Liver (tissue), 3 donors: ENCODE results near the gene LOXHD1.
A peak's percentile ranks its signal among the peaks of the same experiment; 100 is the strongest.

Source experiments
- ATF3 ChIP-seq: IDR thresholded peaks from 2 replicates; pipeline ENCODE4 v1.6.1; 2016; ENCODE audit warnings: antibody characterized with exemption
- CTCF ChIP-seq: fragments of 150-350 bp; IDR thresholded peaks from 2 replicates; pipeline ENCODE4 v1.5.1; 2017; ENCODE audit warnings: improper control_type of control experiment, low read depth, low read length; ENCODE audit not compliant: missing input control
- EGR1 ChIP-seq, 2 donors: IDR thresholded peaks; 2 replicates each; pipeline ENCODE4 v1.6.1; 2016 to 2018; ENCODE audit warnings: antibody characterized with exemption in 2 of 2, low read depth in 2 of 2
- FOXA2 ChIP-seq: IDR thresholded peaks from 2 replicates; pipeline ENCODE4 v1.6.1; 2016; ENCODE audit warnings: antibody characterized with exemption
- GABPA ChIP-seq, 2 donors: IDR thresholded peaks in 1 of 2; conservative IDR thresholded peaks in 1 of 2; 2 replicates each; pipeline ENCODE4 v1.6.1; 2016; ENCODE audit warnings: antibody characterized with exemption in 2 of 2, mild to moderate bottlenecking in 1 of 2, moderate library complexity in 1 of 2
- HNF4A ChIP-seq, 2 donors: conservative IDR thresholded peaks; 2 replicates each; pipeline ENCODE4 v1.6.1; 2016; ENCODE audit warnings: antibody characterized with exemption in 2 of 2, mild to moderate bottlenecking in 2 of 2
- JUND ChIP-seq, 2 donors: IDR thresholded peaks; 2 replicates each; pipeline ENCODE4 v1.6.1; 2016; ENCODE audit warnings: antibody characterized with exemption in 2 of 2
- MAX ChIP-seq: IDR thresholded peaks from 2 replicates; pipeline ENCODE4 v1.6.1; 2016; ENCODE audit warnings: antibody characterized with exemption
- RAD21 ChIP-seq, 2 donors: IDR thresholded peaks; 2 replicates each; pipeline ENCODE4 v1.6.1; 2016; ENCODE audit warnings: antibody characterized with exemption in 2 of 2, mild to moderate bottlenecking in 2 of 2
- REST ChIP-seq: IDR thresholded peaks from 2 replicates; pipeline ENCODE4 v1.6.1; 2016; ENCODE audit warnings: antibody characterized with exemption, mild to moderate bottlenecking
- RXRA ChIP-seq, 2 donors: IDR thresholded peaks; 2 replicates each; pipeline ENCODE4 v1.6.1; 2017 to 2018; ENCODE audit warnings: antibody characterized with exemption in 2 of 2, mild to moderate bottlenecking in 1 of 2
- TAF1 ChIP-seq: conservative IDR thresholded peaks from 2 replicates; pipeline ENCODE4 v1.6.1; 2016; ENCODE audit warnings: antibody characterized with exemption, mild to moderate bottlenecking
- YY1 ChIP-seq: IDR thresholded peaks from 2 replicates; pipeline ENCODE4 v1.6.1; 2016; ENCODE audit warnings: antibody characterized with exemption, mild to moderate bottlenecking
- ZBTB33 ChIP-seq: IDR thresholded peaks from 2 replicates; pipeline ENCODE4 v1.6.1; 2016; ENCODE audit warnings: antibody characterized with exemption
- donor health status: healthy.
- donor health status: healthy.

GRCh38 chr18:46429130-46429529 lies 227.9 kb downstream of the LOXHD1 start:
- TF ChIP-seq GABPA (IDR thresholded peaks at IDR 0.05 in 1 of 2, conservative IDR thresholded peaks at IDR 0.05 in 1 of 2) (no peak), JUND (IDR thresholded peaks at IDR 0.05) (no peak), REST (no peak), YY1 (no peak), CTCF (no peak), MAX (no peak), TAF1 (no peak), ATF3 (no peak), ZBTB33 (no peak), RAD21 (IDR thresholded peaks at IDR 0.05) (no peak), EGR1 (IDR thresholded peaks at IDR 0.05; ENCODE audit: low read depth in 2 of 2) (no peak), RXRA (IDR thresholded peaks at IDR 0.05) (no peak), HNF4A (conservative IDR thresholded peaks at IDR 0.05) (peak; percentile 27 to 43), FOXA2 (no peak)
